PC-3 (cell line): ENCODE measurements around the gene RBBP8NL. TPM values are rescaled to one million over a fixed set of nuclear protein-coding genes. Genes with fewer than 3 reads are reported as not detected.

Experiments used
- ATAC-seq: fragments of 200-7000 bp; cut with Tn5 transposase; 2 replicates; pipeline ENCODE4 v1.9.1; 2020; ENCODE audit warnings: mild to moderate bottlenecking, moderate library complexity
- BruUV-seq: library from RNA; stranded (reverse); fragments of 400-500 nt; replicated peaks from 2 replicates; lab custom pipeline; 2021; lab: Mats Ljungman, UMichigan
- CTCF ChIA-PET: fragments of 300-600 bp; sonication (Branson Sonifier 250); formaldehyde crosslinking; loops from one replicate; lab custom pipeline; 2022; ENCODE audit warnings: antibody characterized with exemption; lab: Charles Lee
- POLR2A ChIA-PET: fragments of 300-600 bp; sonication (Branson Sonifier 250); formaldehyde crosslinking; loops from one replicate; lab custom pipeline; 2022; ENCODE audit warnings: antibody characterized with exemption; ENCODE audit not compliant: unreplicated experiment; lab: Charles Lee
- DNase-seq: peaks from one replicate; pipeline ENCODE4 v3.0.0-alpha.2; 2015
- H2AFZ ChIP-seq: fragments of 300-600 bp; sonication (generic); 2 replicates; pipeline ENCODE4 v1.6.0; 2016; ENCODE audit warnings: antibody characterized with exemption, low read length
- H3F3A ChIP-seq: fragments of 300-600 bp; sonication (generic); one replicate; pipeline ENCODE4 v1.6.0; 2017; ENCODE audit warnings: antibody characterized with exemption, low read length, control low read depth, mild to moderate bottlenecking; ENCODE audit not compliant: unreplicated experiment
- H3K27ac ChIP-seq: fragments of 300-600 bp; sonication (generic); 2 replicates; pipeline ENCODE4 v1.5.1; 2016; ENCODE audit warnings: mild to moderate bottlenecking, low read length
- H3K27me3 ChIP-seq: fragments of 300-600 bp; sonication (generic); 2 replicates; pipeline ENCODE4 v1.6.1; 2016; ENCODE audit warnings: low read length, mixed read lengths
- H3K36me3 ChIP-seq: fragments of 300-600 bp; sonication (generic); 2 replicates; pipeline ENCODE4 v1.6.1; 2016; ENCODE audit warnings: low read depth, mixed run types, low read length, mixed read lengths
- H3K4me1 ChIP-seq: fragments of 300-600 bp; sonication (generic); 2 replicates; pipeline ENCODE4 v1.5.1; 2016; ENCODE audit warnings: low read length; ENCODE audit not compliant: insufficient read depth
- H3K4me2 ChIP-seq: fragments of 300-600 bp; sonication (generic); 2 replicates; pipeline ENCODE4 v1.6.0; 2016; ENCODE audit warnings: low read length
- H3K4me3 ChIP-seq: fragments of 300-600 bp; sonication (generic); 2 replicates; pipeline ENCODE4 v1.5.1; 2016; ENCODE audit warnings: mild to moderate bottlenecking, low read length, mixed read lengths
- H3K79me2 ChIP-seq: fragments of 300-600 bp; sonication (generic); 2 replicates; pipeline ENCODE4 v1.6.1; 2017; ENCODE audit warnings: low read length, mixed read lengths
- H3K9ac ChIP-seq: fragments of 300-600 bp; sonication (generic); 2 replicates; pipeline ENCODE4 v1.6.0; 2016; ENCODE audit warnings: mild to moderate bottlenecking, low read length
- H3K9me2 ChIP-seq: fragments of 300-600 bp; sonication (generic); replicated peaks from 2 replicates; pipeline ENCODE4 v1.6.1; 2016; ENCODE audit warnings: mixed run types, low read length, mixed read lengths
- H3K9me3 ChIP-seq: fragments of 300-600 bp; sonication (generic); 2 replicates; pipeline ENCODE4 v1.6.1; 2016; ENCODE audit warnings: low read length, mixed read lengths
- H4K20me1 ChIP-seq: fragments of 300-600 bp; sonication (generic); 2 replicates; pipeline ENCODE4 v1.6.1; 2016; ENCODE audit warnings: low read length, mixed read lengths
- CTCF ChIP-seq: fragments of 300-600 bp; sonication (generic); conservative IDR thresholded peaks from 2 replicates; pipeline ENCODE4 v1.5.1; 2017; ENCODE audit warnings: antibody characterized with exemption, low read depth, mild to moderate bottlenecking, low read length
- EZH2 ChIP-seq: fragments of 300-600 bp; sonication (generic); IDR thresholded peaks from one replicate; pipeline ENCODE4 v1.6.1; 2017; ENCODE audit warnings: antibody characterized with exemption, mild to moderate bottlenecking, low read length; ENCODE audit not compliant: unreplicated experiment
- EZH2phosphoT487 ChIP-seq: fragments of 300-600 bp; sonication (generic); IDR thresholded peaks from 2 replicates; pipeline ENCODE4 v1.6.1; 2018; ENCODE audit warnings: mild to moderate bottlenecking, antibody characterized with exemption, low read length, borderline replicate concordance
- intact Hi-C: fragments of 100-400 bp; cut with micrococcal nuclease; formaldehyde crosslinking; loops from 2 replicates; pipeline ENCODE4 v1.9.0; 2023
- total RNA-seq: library from RNA; depleted of rRNA; stranded (reverse); fragments of >200 nt; gene quantifications from 2 replicates; pipeline ENCODE4 v1.2.3, GENCODE V29; 2014

The RBBP8NL gene
- total RNA-seq, 1 experiment from 2014 or later: 9.4 TPM

DNA sequence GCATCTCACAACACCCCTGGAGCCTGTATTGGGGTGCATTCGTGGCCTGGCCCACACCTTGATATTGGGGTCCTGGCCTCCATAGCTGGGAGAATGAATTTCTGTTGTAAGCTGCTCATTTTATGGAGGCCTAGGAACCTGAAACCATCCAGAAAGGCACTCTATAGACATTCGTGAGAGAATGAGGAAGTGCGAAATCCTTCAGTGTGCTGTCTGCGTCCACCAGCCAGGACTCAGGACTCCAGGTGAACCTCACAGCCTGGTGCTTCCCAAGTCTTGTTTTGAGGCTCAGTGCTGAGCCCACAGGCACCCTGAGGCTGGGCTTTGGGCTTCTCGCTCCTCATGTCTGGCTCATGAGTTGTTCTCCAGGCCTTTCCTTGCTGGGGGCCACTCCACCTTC, 11.9 kb upstream of the RBBP8NL start:
- no peaks in the 10 kb centered on the region for H3K36me3 ChIP-seq
- BruUV-seq: no TSS peak
- POLR2A ChIA-PET: no interaction called here
- CTCF ChIA-PET: no interaction called here
- H3K79me2 ChIP-seq: no peaks in the 10 kb centered on the region
- intact Hi-C loops: no loop called here
- H3K27ac ChIP-seq: no peak overlapping the region
- no peak overlapping the region for H3K9ac ChIP-seq
- H3K9me3 ChIP-seq: no peaks in the 10 kb centered on the region
- TF ChIP-seq EZH2phosphoT487 (no peak), EZH2 (no peak), CTCF (no peak)
- no peak for ATAC-seq
- no peak overlapping the region for H3K4me3 ChIP-seq
- H3F3A ChIP-seq: no peaks in the 10 kb centered on the region
- no peak for DNase-seq
- H3K4me2 ChIP-seq: no peak overlapping the region
- no peaks in the 10 kb centered on the region for H4K20me1 ChIP-seq
- H2AFZ ChIP-seq: no peak overlapping the region
- no peaks in the 10 kb centered on the region for H3K9me2 ChIP-seq
- peaks cover 12% of the 10 kb centered on the region; the same call in 1 of the 2 replicates for H3K27me3 ChIP-seq
- H3K4me1 ChIP-seq: no peaks in the 10 kb centered on the region

GRCh38 chr20:62437927-62438326, 10.6 kb upstream of the RBBP8NL start:
- Histone ChIP-seq H3K4me1 (no peaks in the 10 kb centered on the region), H3K9me2 (no peaks in the 10 kb centered on the region), H2AFZ (no peak overlapping the region), H3K9ac (no peak overlapping the region), H3K27ac (no peak overlapping the region), H4K20me1 (no peaks in the 10 kb centered on the region), H3K4me2 (no peak overlapping the region), H3K79me2 (no peaks in the 10 kb centered on the region), H3K4me3 (no peak overlapping the region), H3K9me3 (no peaks in the 10 kb centered on the region), H3K36me3 (no peaks in the 10 kb centered on the region), H3K27me3 (peaks cover 12% of the 10 kb centered on the region; the same call in 1 of the 2 replicates), H3F3A (no peaks in the 10 kb centered on the region)
- TF ChIP-seq EZH2 (no peak), EZH2phosphoT487 (no peak), CTCF (no peak)
- POLR2A ChIA-PET: no interaction called here
- ATAC-seq (no peak), DNase-seq (no peak)
- intact Hi-C loops: no loop called here
- CTCF ChIA-PET: no interaction called here
- BruUV-seq: no TSS peak

GRCh38 chr20:62437496-62437895, 10.2 kb upstream of the RBBP8NL start:
- Histone ChIP-seq H2AFZ (no peak overlapping the region), H3K9me3 (no peaks in the 10 kb centered on the region), H3K4me1 (no peaks in the 10 kb centered on the region), H4K20me1 (no peaks in the 10 kb centered on the region), H3K4me3 (no peak overlapping the region), H3K4me2 (no peak overlapping the region), H3K27ac (no peak overlapping the region), H3F3A (no peaks in the 10 kb centered on the region), H3K27me3 (peaks cover 12% of the 10 kb centered on the region; the same call in 1 of the 2 replicates), H3K9me2 (no peaks in the 10 kb centered on the region), H3K9ac (no peak overlapping the region), H3K36me3 (no peaks in the 10 kb centered on the region), H3K79me2 (no peaks in the 10 kb centered on the region)
- ChIA-PET CTCF (no interaction called here), POLR2A (no interaction called here)
- BruUV-seq: no TSS peak
- DNase-seq (no peak), ATAC-seq (no peak)
- intact Hi-C loops: no loop called here
- TF ChIP-seq EZH2phosphoT487 (no peak), EZH2 (no peak), CTCF (no peak)
